Endothelial cell of umbilical vein (primary cell): ENCODE data around the gene PIWIL4.

ENCODE experiments used
- EZH2 ChIP-seq: IDR thresholded peaks from 2 replicates; pipeline ENCODE4 v1.6.1; 2012; ENCODE audit warnings: borderline replicate concordance, low read depth, mild to moderate bottlenecking, moderate library complexity, low read length, inconsistent platforms; ENCODE audit not compliant: severe bottlenecking
- FOS ChIP-seq: IDR thresholded peaks from 2 replicates; pipeline ENCODE4 v1.6.1; 2011; ENCODE audit warnings: mild to moderate bottlenecking, low read length, moderate library complexity, borderline replicate concordance; ENCODE audit not compliant: insufficient read depth
- GATA2 ChIP-seq: IDR thresholded peaks from 2 replicates; pipeline ENCODE4 v1.7.0; 2011; ENCODE audit warnings: low read depth, mild to moderate bottlenecking, moderate library complexity, mixed read lengths, low read length; ENCODE audit not compliant: insufficient read length, insufficient read depth
- JUN ChIP-seq: IDR thresholded peaks from 2 replicates; pipeline ENCODE4 v1.6.1; 2011; ENCODE audit warnings: borderline replicate concordance, low read depth; ENCODE audit not compliant: insufficient read length, insufficient read depth
- MYC ChIP-seq: IDR thresholded peaks from one replicate; pipeline ENCODE4 v1.6.1; 2011; ENCODE audit warnings: mild to moderate bottlenecking, low read depth, low read length
- POLR2A ChIP-seq: IDR thresholded peaks from 2 replicates; pipeline ENCODE4 v1.6.1; 2012; ENCODE audit warnings: low read depth, mild to moderate bottlenecking, control low read depth, low read length
- POLR2AphosphoS5 ChIP-seq: IDR thresholded peaks from 2 replicates; pipeline ENCODE4 v1.6.1; 2012; ENCODE audit warnings: low read depth, mild to moderate bottlenecking, control low read depth, low read length, moderate library complexity; ENCODE audit not compliant: insufficient read depth
- TF ChIP-seq, protein P1 (sequence below): IDR thresholded peaks from 2 replicates; pipeline ENCODE4 v1.6.1; 2011; ENCODE audit not compliant: insufficient read depth, insufficient read length
- TF ChIP-seq, protein P2 (sequence below), 2 donors: IDR thresholded peaks; 1 replicate in 1 of 2; 2 replicates in 1 of 2; pipeline ENCODE4 v1.5.1; 2011; ENCODE audit warnings: low read length in 2 of 2, mild to moderate bottlenecking in 2 of 2, moderate library complexity in 2 of 2, control low read depth in 1 of 2, inconsistent platforms in 1 of 2, low read depth in 1 of 2; ENCODE audit not compliant: insufficient read depth in 1 of 2; ENCODE audit errors: extremely low read depth in 1 of 2

DNA sequence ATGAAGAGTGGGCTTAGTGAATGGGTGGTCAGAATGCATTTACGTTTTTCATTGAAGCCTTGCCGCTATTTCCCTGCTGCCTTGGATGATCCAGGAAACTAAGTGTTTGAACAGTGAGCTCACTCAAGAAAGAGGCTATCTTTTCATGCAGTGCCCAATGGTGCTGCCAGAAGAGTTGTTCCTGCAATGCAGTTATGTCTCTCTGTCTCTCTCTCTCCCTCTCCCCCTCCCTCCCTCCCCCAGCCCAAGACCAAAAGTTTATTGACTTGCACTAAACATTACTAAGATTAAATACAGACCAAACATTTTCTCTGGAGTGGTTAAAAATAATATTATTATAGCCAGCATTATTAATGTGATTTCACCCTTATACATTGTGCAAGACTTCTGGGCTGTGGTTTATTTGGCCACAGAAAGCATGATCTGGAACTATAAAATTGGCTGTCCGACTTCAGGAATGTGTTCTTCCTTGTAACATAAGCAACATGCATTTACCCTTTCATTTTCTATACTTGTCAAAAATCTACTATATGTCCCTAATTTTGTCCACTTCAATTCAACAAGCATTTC, 30.1 kb upstream of the PIWIL4 start:
- TF ChIP-seq, protein P1, sequence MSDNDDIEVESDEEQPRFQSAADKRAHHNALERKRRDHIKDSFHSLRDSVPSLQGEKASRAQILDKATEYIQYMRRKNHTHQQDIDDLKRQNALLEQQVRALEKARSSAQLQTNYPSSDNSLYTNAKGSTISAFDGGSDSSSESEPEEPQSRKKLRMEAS, result no peak
- TF ChIP-seq, protein P2, sequence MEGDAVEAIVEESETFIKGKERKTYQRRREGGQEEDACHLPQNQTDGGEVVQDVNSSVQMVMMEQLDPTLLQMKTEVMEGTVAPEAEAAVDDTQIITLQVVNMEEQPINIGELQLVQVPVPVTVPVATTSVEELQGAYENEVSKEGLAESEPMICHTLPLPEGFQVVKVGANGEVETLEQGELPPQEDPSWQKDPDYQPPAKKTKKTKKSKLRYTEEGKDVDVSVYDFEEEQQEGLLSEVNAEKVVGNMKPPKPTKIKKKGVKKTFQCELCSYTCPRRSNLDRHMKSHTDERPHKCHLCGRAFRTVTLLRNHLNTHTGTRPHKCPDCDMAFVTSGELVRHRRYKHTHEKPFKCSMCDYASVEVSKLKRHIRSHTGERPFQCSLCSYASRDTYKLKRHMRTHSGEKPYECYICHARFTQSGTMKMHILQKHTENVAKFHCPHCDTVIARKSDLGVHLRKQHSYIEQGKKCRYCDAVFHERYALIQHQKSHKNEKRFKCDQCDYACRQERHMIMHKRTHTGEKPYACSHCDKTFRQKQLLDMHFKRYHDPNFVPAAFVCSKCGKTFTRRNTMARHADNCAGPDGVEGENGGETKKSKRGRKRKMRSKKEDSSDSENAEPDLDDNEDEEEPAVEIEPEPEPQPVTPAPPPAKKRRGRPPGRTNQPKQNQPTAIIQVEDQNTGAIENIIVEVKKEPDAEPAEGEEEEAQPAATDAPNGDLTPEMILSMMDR (IDR thresholded peaks at IDR 0.05; ENCODE audit: extremely low read depth in 1 of 2, insufficient read depth in 1 of 2, low read depth in 1 of 2, low read length in 2 of 2), result no peak
- TF ChIP-seq MYC (no peak), POLR2A (no peak), GATA2 (no peak), POLR2AphosphoS5 (no peak), JUN (no peak), EZH2 (no peak), FOS (no peak)
